GM12878 (cell line): ENCODE measurements around the gene GABRR3. TPM values are rescaled to one million over a fixed set of nuclear protein-coding genes. Genes with fewer than 3 reads are reported as not detected.

Experiments used
- ATAC-seq: fragments of 200-7000 bp; cut with Tn5 transposase; 3 replicates; pipeline ENCODE4 v1.9.1; 2020; ENCODE audit warnings: mild to moderate bottlenecking, moderate library complexity
- BruUV-seq: library from RNA; stranded (reverse); fragments of 400-500 nt; replicated peaks from 2 replicates; lab custom pipeline; 2021; lab: Mats Ljungman, UMichigan
- CTCF ChIA-PET: fragments of 300-600 bp; sonication (Branson Sonifier 250); formaldehyde crosslinking; extraction: SDS; loops from one replicate; lab custom pipeline; 2021; ENCODE audit warnings: inconsistent platforms; lab: Yijun Ruan, JAX
- POLR2A ChIA-PET: fragments of 350-600 bp; formaldehyde crosslinking; extraction: SDS; loops from one replicate; lab custom pipeline; 2021; ENCODE audit warnings: inconsistent platforms; lab: Charles Lee
- RAD21 ChIA-PET: fragments of 300-600 bp; sonication (Branson Sonifier 250); formaldehyde crosslinking; loops from one replicate; lab custom pipeline; 2023; ENCODE audit warnings: antibody characterized with exemption; ENCODE audit not compliant: unreplicated experiment; lab: Charles Lee
- SMC1A ChIA-PET: fragments of 300-600 bp; sonication (Branson Sonifier 250); formaldehyde crosslinking; loops from one replicate; lab custom pipeline; 2023; ENCODE audit not compliant: unreplicated experiment, uncharacterized antibody; lab: Charles Lee
- DNase-seq: peaks from one replicate; pipeline ENCODE4 v3.0.0-alpha.2; 2011; ENCODE audit warnings: low read depth, low spot score
- FAIRE-seq: peaks from 3 replicates; lab custom pipeline; 2011; peaks lifted over from hg19 to GRCh38; lab: Jason Lieb, UNC
- H2AFZ ChIP-seq: 2 replicates; pipeline ENCODE4 v1.6.0; 2011; ENCODE audit warnings: low read depth, low read length, control low read depth; ENCODE audit not compliant: control insufficient read depth
- H3K27ac ChIP-seq: 2 replicates; pipeline ENCODE4 v1.5.1; 2011; ENCODE audit warnings: control low read depth; ENCODE audit not compliant: control insufficient read depth, insufficient read depth
- H3K27me3 ChIP-seq, 2 experiments: replicated peaks in 1 of 2; 2 replicates each; pipeline versions ENCODE4 v1.6.0 to v1.6.1; 2011; ENCODE audit warnings: low read length in 1 of 2; ENCODE audit not compliant: control insufficient read depth in 2 of 2, insufficient read depth in 2 of 2
- H3K36me3 ChIP-seq, 2 experiments: 2 replicates each; pipeline ENCODE4 v1.5.1; 2011; ENCODE audit warnings: low read length in 1 of 2; ENCODE audit not compliant: control insufficient read depth in 2 of 2, insufficient read depth in 2 of 2
- H3K4me1 ChIP-seq: 2 replicates; pipeline ENCODE4 v1.6.1; 2011; ENCODE audit warnings: mild to moderate bottlenecking, low read length, moderate library complexity, mixed read lengths; ENCODE audit not compliant: control insufficient read depth, insufficient read depth
- H3K4me2 ChIP-seq: 2 replicates; pipeline ENCODE4 v1.6.0; 2011; ENCODE audit warnings: control low read depth; ENCODE audit not compliant: control insufficient read depth, insufficient read depth
- H3K4me3 ChIP-seq: fragments of 200-600 bp; sonication (generic); 2 replicates; pipeline ENCODE4 v1.5.1; 2016
- H3K79me2 ChIP-seq: 2 replicates; pipeline ENCODE4 v1.6.0; 2011; ENCODE audit warnings: low read length; ENCODE audit not compliant: control insufficient read depth, insufficient read depth
- H3K9ac ChIP-seq: 2 replicates; pipeline ENCODE4 v1.8.0; 2011; ENCODE audit warnings: low read length, control low read depth, mixed read lengths; ENCODE audit not compliant: control insufficient read depth, insufficient read depth
- H3K9me3 ChIP-seq: replicated peaks from 3 replicates; pipeline ENCODE4 v1.5.1; 2011; ENCODE audit warnings: mild to moderate bottlenecking, low read length; ENCODE audit not compliant: control insufficient read depth, insufficient read depth
- H4K20me1 ChIP-seq: 2 replicates; pipeline ENCODE4 v1.6.0; 2011; ENCODE audit not compliant: control insufficient read depth, insufficient read depth
- ATF7 ChIP-seq: fragments of 450-650 bp; IDR thresholded peaks from 2 replicates; pipeline ENCODE4 v1.6.1; 2016; ENCODE audit warnings: low read depth, mild to moderate bottlenecking
- LARP7 ChIP-seq: fragments of 450-650 bp; IDR thresholded peaks from 2 replicates; pipeline ENCODE4 v1.6.1; 2017; ENCODE audit warnings: mild to moderate bottlenecking
- MTA3 ChIP-seq: IDR thresholded peaks from 2 replicates; pipeline ENCODE4 v1.6.1; 2012; ENCODE audit warnings: low read length, inconsistent platforms, borderline replicate concordance
- PAX5 ChIP-seq: IDR thresholded peaks from 2 replicates; pipeline ENCODE4 v1.6.1; 2011; ENCODE audit warnings: low read depth, low read length, borderline replicate concordance
- SMAD5 ChIP-seq: IDR thresholded peaks from 2 replicates; pipeline ENCODE4 v1.6.1; 2016; ENCODE audit warnings: antibody characterized with exemption, low read depth
- STAT3 ChIP-seq: IDR thresholded peaks from 2 replicates; pipeline ENCODE4 v1.6.1; 2011; ENCODE audit warnings: low read depth, low read length, improper control_type of control experiment
- ZNF217 ChIP-seq: fragments of 450-650 bp; IDR thresholded peaks from 2 replicates; pipeline ENCODE4 v1.6.1; 2017; ENCODE audit warnings: antibody characterized with exemption, mild to moderate bottlenecking
- WGBS: methylation state at CpG from one replicate; pipeline ENCODE4 v1.1.6; 2016; ENCODE audit warnings: low lambda C conversion rate; ENCODE audit not compliant: insufficient replicate concordance, insufficient coverage; ENCODE audit errors: missing lambda C conversion rate; 5-methylcytosine and 5-hydroxymethylcytosine counted together
- in situ Hi-C: fragments of 300-500 bp; cut with MboI; formaldehyde crosslinking; loops from 9 replicates; pipeline ENCODE4 v1.14.3; 2018; ENCODE audit warnings: mixed read lengths
- intact Hi-C: fragments of 100-400 bp; cut with micrococcal nuclease; formaldehyde crosslinking; loops from one replicate; pipeline ENCODE4 v1.14.2; 2022; ENCODE audit not compliant: unreplicated experiment
- polyA plus RNA-seq, 11 experiments: library from polyadenylated mRNA; depleted of rRNA in 4 of 11; unstranded in 6 of 11; stranded (reverse) in 5 of 11; fragments of >200 nt; fragmentation: Nextera tagmentation in 4 of 11; fragmentation: Illumina TruSeq in 1 of 11; extraction: Ambion mirVana in 4 of 11; extraction: Trizol in 1 of 11; gene quantifications; 1 replicate in 1 of 11; 2 replicates in 10 of 11; pipeline versions ENCODE4 v1.2.1 to v1.2.3, GENCODE V29; 2011 to 2016; ENCODE audit warnings: inconsistent platforms in 2 of 11, missing spikeins in 2 of 11, low read depth in 1 of 11
- total RNA-seq, 4 experiments: library from RNA; depleted of rRNA in 3 of 4; stranded (reverse); fragments of >200 nt in 3 of 4; fragmentation: Illumina TruSeq in 1 of 4; extraction: Trizol in 1 of 4; gene quantifications; 2 replicates each; pipeline versions ENCODE4 v1.2.1 to v1.2.3, GENCODE V29; 2013 to 2021
- TF ChIP-seq, protein P1 (sequence below): fragments of 450-650 bp; IDR thresholded peaks from 2 replicates; pipeline ENCODE4 v1.6.1; 2017; ENCODE audit warnings: mild to moderate bottlenecking, moderate library complexity
- TF ChIP-seq, protein P2 (sequence below): fragments of 450-650 bp; formaldehyde crosslinking; IDR thresholded peaks from 2 replicates; pipeline ENCODE4 v1.5.0; 2022; ENCODE audit warnings: mild to moderate bottlenecking, missing genetic modification characterization
- TF ChIP-seq, protein P3 (sequence below): fragments of 450-650 bp; IDR thresholded peaks from 2 replicates; pipeline ENCODE4 v1.6.1; 2018; ENCODE audit warnings: mild to moderate bottlenecking, low read depth, moderate library complexity; ENCODE audit not compliant: partially characterized antibody
- TF ChIP-seq, protein P4 (sequence below), 3 experiments: IDR thresholded peaks in 2 of 3; conservative IDR thresholded peaks in 1 of 3; 2 replicates each; pipeline ENCODE4 v1.5.1; 2011; ENCODE audit warnings: low read depth in 3 of 3, low read length in 3 of 3, mild to moderate bottlenecking in 3 of 3, control low read depth in 2 of 3, moderate library complexity in 2 of 3, inconsistent platforms in 1 of 3, mixed read lengths in 1 of 3; ENCODE audit not compliant: control insufficient read depth in 2 of 3, insufficient read depth in 1 of 3; ENCODE audit errors: extremely low read depth in 1 of 3

The GABRR3 gene
- total and polyA plus RNA-seq, 10 of the 15 experiments (the other 5 are each of a cell fraction or from before 2014, with no cell fraction given), result not detected

DNA sequence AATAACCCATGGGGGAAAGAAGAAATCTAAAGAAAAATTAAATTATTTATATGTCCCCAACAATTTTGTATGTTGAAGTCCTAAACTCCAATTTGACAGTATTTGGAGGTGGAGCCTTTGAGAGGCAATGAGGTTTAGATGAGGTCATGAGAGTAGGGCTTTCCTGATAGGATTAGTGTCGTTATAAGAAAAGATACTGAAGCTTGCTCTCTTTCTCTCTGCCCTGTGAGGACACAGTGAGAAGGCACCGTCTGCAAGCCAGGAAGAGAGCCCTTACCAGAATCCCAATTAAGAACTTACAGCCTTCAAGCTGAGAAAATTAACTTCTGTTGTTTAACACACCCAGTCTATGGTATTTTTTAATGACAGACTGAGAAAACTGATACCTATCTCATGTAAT lies 35.7 kb upstream of the GABRR3 start (continued):
- TF ChIP-seq, protein P1, sequence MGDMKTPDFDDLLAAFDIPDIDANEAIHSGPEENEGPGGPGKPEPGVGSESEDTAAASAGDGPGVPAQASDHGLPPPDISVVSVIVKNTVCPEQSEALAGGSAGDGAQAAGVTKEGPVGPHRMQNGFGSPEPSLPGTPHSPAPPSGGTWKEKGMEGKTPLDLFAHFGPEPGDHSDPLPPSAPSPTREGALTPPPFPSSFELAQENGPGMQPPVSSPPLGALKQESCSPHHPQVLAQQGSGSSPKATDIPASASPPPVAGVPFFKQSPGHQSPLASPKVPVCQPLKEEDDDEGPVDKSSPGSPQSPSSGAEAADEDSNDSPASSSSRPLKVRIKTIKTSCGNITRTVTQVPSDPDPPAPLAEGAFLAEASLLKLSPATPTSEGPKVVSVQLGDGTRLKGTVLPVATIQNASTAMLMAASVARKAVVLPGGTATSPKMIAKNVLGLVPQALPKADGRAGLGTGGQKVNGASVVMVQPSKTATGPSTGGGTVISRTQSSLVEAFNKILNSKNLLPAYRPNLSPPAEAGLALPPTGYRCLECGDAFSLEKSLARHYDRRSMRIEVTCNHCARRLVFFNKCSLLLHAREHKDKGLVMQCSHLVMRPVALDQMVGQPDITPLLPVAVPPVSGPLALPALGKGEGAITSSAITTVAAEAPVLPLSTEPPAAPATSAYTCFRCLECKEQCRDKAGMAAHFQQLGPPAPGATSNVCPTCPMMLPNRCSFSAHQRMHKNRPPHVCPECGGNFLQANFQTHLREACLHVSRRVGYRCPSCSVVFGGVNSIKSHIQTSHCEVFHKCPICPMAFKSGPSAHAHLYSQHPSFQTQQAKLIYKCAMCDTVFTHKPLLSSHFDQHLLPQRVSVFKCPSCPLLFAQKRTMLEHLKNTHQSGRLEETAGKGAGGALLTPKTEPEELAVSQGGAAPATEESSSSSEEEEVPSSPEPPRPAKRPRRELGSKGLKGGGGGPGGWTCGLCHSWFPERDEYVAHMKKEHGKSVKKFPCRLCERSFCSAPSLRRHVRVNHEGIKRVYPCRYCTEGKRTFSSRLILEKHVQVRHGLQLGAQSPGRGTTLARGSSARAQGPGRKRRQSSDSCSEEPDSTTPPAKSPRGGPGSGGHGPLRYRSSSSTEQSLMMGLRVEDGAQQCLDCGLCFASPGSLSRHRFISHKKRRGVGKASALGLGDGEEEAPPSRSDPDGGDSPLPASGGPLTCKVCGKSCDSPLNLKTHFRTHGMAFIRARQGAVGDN, result no peak
- TF ChIP-seq STAT3 (no peak), SMAD5 (no peak), ATF7 (no peak)

DNA sequence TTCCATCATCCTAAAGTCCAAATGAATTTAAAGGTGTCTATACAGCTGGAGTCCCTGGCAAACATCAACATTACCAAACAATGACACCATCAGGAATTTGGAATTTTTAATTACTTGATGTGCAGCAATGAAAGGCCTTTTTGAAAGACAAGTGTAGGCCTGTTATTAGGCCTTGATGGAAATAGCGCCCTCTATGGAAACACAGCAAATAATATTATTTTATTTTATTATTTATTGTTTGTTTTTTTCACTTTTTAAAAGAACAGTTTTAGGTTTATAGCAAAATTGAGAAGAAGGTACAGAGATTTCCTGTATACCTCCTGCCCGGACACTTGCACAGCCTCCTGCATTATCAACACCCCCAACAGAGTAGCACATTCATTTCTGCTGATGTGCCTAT lies 33.7 kb upstream of the GABRR3 start:
- in situ Hi-C loops (no loop called here), intact Hi-C loops (no loop called here)
- ChIA-PET RAD21 (no interaction called here), POLR2A (no interaction called here), SMC1A (no interaction called here), CTCF (interaction anchor here (1.0 kb wide), 1 partner anchor 14 kb away, joined by 3 read pairs; no protein-coding TSS in a partner anchor)
- no peak for ATAC-seq
- no TSS peak for BruUV-seq
- Histone ChIP-seq H3K4me2 (no peak overlapping the region), H3K4me3 (no peak overlapping the region), H3K36me3 (no peaks in the 10 kb centered on the region), H4K20me1 (no peaks in the 10 kb centered on the region), H3K79me2 (no peaks in the 10 kb centered on the region), H3K9ac (no peak overlapping the region), H3K9me3 (no peaks in the 10 kb centered on the region), H3K27me3 (no peaks in the 10 kb centered on the region), H3K27ac (no peak overlapping the region), H2AFZ (no peak overlapping the region), H3K4me1 (no peaks in the 10 kb centered on the region)
- WGBS, result 16% methylated on average over 2 of the region's 2 CpGs
- no peak for FAIRE-seq
- no peak for DNase-seq
- TF ChIP-seq ZNF217, result no peak
- no peak for TF ChIP-seq MTA3
- TF ChIP-seq, protein P2, sequence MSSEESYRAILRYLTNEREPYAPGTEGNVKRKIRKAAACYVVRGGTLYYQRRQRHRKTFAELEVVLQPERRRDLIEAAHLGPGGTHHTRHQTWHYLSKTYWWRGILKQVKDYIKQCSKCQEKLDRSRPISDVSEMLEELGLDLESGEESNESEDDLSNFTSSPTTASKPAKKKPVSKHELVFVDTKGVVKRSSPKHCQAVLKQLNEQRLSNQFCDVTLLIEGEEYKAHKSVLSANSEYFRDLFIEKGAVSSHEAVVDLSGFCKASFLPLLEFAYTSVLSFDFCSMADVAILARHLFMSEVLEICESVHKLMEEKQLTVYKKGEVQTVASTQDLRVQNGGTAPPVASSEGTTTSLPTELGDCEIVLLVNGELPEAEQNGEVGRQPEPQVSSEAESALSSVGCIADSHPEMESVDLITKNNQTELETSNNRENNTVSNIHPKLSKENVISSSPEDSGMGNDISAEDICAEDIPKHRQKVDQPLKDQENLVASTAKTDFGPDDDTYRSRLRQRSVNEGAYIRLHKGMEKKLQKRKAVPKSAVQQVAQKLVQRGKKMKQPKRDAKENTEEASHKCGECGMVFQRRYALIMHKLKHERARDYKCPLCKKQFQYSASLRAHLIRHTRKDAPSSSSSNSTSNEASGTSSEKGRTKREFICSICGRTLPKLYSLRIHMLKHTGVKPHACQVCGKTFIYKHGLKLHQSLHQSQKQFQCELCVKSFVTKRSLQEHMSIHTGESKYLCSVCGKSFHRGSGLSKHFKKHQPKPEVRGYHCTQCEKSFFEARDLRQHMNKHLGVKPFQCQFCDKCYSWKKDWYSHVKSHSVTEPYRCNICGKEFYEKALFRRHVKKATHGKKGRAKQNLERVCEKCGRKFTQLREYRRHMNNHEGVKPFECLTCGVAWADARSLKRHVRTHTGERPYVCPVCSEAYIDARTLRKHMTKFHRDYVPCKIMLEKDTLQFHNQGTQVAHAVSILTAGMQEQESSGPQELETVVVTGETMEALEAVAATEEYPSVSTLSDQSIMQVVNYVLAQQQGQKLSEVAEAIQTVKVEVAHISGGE (CRISPR knock-in tag), result no peak
- TF ChIP-seq, protein P3, sequence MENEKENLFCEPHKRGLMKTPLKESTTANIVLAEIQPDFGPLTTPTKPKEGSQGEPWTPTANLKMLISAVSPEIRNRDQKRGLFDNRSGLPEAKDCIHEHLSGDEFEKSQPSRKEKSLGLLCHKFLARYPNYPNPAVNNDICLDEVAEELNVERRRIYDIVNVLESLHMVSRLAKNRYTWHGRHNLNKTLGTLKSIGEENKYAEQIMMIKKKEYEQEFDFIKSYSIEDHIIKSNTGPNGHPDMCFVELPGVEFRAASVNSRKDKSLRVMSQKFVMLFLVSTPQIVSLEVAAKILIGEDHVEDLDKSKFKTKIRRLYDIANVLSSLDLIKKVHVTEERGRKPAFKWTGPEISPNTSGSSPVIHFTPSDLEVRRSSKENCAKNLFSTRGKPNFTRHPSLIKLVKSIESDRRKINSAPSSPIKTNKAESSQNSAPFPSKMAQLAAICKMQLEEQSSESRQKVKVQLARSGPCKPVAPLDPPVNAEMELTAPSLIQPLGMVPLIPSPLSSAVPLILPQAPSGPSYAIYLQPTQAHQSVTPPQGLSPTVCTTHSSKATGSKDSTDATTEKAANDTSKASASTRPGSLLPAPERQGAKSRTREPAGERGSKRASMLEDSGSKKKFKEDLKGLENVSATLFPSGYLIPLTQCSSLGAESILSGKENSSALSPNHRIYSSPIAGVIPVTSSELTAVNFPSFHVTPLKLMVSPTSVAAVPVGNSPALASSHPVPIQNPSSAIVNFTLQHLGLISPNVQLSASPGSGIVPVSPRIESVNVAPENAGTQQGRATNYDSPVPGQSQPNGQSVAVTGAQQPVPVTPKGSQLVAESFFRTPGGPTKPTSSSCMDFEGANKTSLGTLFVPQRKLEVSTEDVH, result no peak
- no peak for TF ChIP-seq LARP7
- no peak for TF ChIP-seq PAX5
- TF ChIP-seq, protein P4, sequence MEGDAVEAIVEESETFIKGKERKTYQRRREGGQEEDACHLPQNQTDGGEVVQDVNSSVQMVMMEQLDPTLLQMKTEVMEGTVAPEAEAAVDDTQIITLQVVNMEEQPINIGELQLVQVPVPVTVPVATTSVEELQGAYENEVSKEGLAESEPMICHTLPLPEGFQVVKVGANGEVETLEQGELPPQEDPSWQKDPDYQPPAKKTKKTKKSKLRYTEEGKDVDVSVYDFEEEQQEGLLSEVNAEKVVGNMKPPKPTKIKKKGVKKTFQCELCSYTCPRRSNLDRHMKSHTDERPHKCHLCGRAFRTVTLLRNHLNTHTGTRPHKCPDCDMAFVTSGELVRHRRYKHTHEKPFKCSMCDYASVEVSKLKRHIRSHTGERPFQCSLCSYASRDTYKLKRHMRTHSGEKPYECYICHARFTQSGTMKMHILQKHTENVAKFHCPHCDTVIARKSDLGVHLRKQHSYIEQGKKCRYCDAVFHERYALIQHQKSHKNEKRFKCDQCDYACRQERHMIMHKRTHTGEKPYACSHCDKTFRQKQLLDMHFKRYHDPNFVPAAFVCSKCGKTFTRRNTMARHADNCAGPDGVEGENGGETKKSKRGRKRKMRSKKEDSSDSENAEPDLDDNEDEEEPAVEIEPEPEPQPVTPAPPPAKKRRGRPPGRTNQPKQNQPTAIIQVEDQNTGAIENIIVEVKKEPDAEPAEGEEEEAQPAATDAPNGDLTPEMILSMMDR (IDR thresholded peaks at IDR 0.05 in 2 of 3, conservative IDR thresholded peaks at IDR 0.05 in 1 of 3; ENCODE audit: control insufficient read depth in 2 of 3, extremely low read depth in 1 of 3, insufficient read depth in 1 of 3, low read depth in 3 of 3, low read length in 3 of 3), result peak in 1 of 3 experiments; percentile 1; a peak in 1 of 6 replicates
